ENCODE data around the gene SRSF6.
A peak's percentile ranks its signal among the peaks of the same experiment; 100 is the strongest.
"Not testable (repeated sequence)": the region's sequence is repeated elsewhere in the genome, so short reads cannot be mapped to it uniquely, and the experiment has no call there.

The SRSF6 gene

DNA sequence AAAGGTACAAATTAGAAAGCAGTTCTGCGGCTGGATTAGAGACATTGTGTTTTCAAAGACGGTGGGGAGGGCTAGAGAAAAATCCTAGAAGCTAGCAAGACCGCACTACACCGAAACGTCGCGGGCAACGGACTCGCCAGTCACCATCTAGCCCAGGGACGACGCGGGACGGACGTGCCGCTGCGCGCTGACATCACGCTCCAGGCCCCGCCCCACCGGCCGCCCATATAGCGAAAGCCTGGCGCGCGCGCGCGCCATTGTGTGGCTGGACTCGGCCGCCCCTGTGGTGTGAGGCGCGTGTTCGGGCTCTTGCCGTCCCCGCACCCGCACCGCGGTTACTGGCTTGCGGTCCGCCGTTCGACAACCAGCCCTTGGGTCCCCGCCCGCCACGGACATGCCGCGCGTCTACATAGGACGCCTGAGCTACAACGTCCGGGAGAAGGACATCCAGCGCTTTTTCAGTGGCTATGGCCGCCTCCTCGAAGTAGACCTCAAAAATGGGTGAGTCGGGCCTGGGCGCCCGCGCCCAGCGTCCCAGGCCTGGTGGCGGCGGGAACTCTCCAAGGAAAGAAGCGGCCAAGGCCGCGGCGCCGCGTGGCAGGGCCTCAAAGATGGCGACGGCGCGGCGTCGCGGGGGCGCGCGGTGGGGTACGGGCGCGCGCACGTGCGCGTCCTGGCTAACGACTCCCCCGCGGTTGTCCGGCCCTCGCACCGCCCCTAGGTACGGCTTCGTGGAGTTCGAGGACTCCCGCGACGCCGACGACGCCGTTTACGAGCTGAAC is at the start of gene SRSF6:
Gene SRSF6 (plus strand): TSS at position 257 of the 782 bp plus-strand sequence. CDS start 138 bp downstream, at position 395.
- Histone ChIP-seq H3K27me3 (no peaks in the 10 kb centered on the region), H3K27ac (peak within 1 kb of the TSS; percentile 100), H3K9ac (peak within 1 kb of the TSS; percentile 100), H4K20me1 (peaks cover 40 to 49% (median 45%) of the 10 kb centered on the region in 11 experiments), H3K4me1 (peaks cover 22 to 44% (median 28%) of the 10 kb centered on the region in 10 experiments), H3K36me3 (peaks cover 40 to 41% (median 40%) of the 10 kb centered on the region in 11 experiments), H3K9me3 (replicated peaks in 1 of 11) (peaks cover 0 to 7% (median 0%) of the 10 kb centered on the region in 11 experiments; a peak in 3 of 22 replicates), H3K4me3 (peak within 1 kb of the TSS; percentile 79 to 96 (median 95)), H3K4me2 (peak within 1 kb of the TSS; percentile 85 to 99 (median 96))
- no peak for TF ChIP-seq Cebpa-rat (IDR thresholded peaks at IDR 0.05)

DNA sequence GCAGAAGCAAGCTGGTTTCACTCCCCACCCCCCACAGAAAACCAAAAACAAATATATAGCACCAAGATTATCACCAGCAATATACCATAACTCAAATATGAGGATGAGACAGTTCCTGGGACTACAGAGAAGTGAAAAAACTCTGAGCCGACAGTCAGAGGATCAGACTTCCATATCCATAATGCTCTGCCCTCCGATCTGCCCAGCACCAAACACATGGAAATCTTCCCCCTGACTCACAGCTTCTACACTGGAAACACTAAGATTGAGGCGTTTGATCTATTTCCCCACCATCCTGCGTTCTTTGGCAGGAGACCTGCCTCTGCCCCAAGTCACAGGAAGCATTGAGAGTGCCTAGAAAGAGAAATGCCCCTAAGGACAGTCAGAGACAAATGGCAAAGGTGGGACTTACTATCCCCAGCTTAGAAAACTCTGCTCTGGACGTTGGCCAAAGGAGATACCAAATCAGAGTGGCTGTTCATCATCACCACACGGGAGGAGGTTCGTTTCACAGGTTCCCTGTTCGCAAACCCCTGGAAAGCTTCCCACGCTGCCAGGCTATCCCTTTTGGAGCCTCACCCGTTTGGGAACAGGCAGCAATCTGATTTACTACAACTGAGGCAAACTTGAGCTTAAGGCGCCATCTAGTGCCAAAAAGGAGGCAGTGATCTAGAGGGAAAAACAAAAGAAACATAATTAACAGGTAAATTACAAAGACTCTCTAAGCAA is 48.7 kb upstream of the SRSF6 start:
- no peak overlapping the region for H3K4me3 ChIP-seq
- no peak for TF ChIP-seq Cebpa-rat (IDR thresholded peaks at IDR 0.05)
- H3K4me1 ChIP-seq, result peaks cover 0 to 20% (median 0%) of the 10 kb centered on the region in 10 experiments; a peak in 6 of 20 replicates
- no peak overlapping the region for H3K4me2 ChIP-seq
- no peaks in the 10 kb centered on the region for H4K20me1 ChIP-seq
- H3K9ac ChIP-seq, result no peak overlapping the region
- H3K36me3 ChIP-seq, result no peaks in the 10 kb centered on the region
- no peaks in the 10 kb centered on the region for H3K27me3 ChIP-seq
- peaks cover 20 to 33% (median 28%) of the 10 kb centered on the region in 11 experiments for H3K9me3 ChIP-seq (replicated peaks in 1 of 11)
- no peak overlapping the region for H3K27ac ChIP-seq

- Histone ChIP-seq H3K4me1 (peaks cover 0 to 20% (median 0%) of the 10 kb centered on the region in 10 experiments; a peak in 6 of 20 replicates), H3K4me3 (no peak overlapping the region), H3K36me3 (no peaks in the 10 kb centered on the region)
Observed at GRCh38 chr20:43409577-43409913, 48.2 kb upstream of the SRSF6 start.

GRCh38 chr20:43415661-43416430 is 41.9 kb upstream of the SRSF6 start:
- Histone ChIP-seq H3K27ac (no peak overlapping the region), H3K9me3 (replicated peaks in 1 of 11) (peaks cover 34 to 45% (median 39%) of the 10 kb centered on the region in 11 experiments), H3K4me2 (no peak overlapping the region), H3K4me1 (peaks cover 0 to 14% (median 0%) of the 10 kb centered on the region in 10 experiments; a peak in 6 of 20 replicates), H4K20me1 (no peaks in the 10 kb centered on the region), H3K9ac (no peak overlapping the region), H3K36me3 (no peaks in the 10 kb centered on the region), H3K4me3 (no peak overlapping the region), H3K27me3 (no peaks in the 10 kb centered on the region)
- TF ChIP-seq Cebpa-rat (IDR thresholded peaks at IDR 0.05), result no peak

More at GRCh38 chr20:43409577-43409913, 48.2 kb upstream of the SRSF6 start:
- H3K27ac ChIP-seq, result no peak overlapping the region
- TF ChIP-seq Cebpa-rat (IDR thresholded peaks at IDR 0.05), result no peak
- peaks cover 20 to 33% (median 28%) of the 10 kb centered on the region in 11 experiments for H3K9me3 ChIP-seq (replicated peaks in 1 of 11)
- no peaks in the 10 kb centered on the region for H3K27me3 ChIP-seq
- no peaks in the 10 kb centered on the region for H4K20me1 ChIP-seq
- H3K9ac ChIP-seq, result no peak overlapping the region
- no peak overlapping the region for H3K4me2 ChIP-seq

DNA sequence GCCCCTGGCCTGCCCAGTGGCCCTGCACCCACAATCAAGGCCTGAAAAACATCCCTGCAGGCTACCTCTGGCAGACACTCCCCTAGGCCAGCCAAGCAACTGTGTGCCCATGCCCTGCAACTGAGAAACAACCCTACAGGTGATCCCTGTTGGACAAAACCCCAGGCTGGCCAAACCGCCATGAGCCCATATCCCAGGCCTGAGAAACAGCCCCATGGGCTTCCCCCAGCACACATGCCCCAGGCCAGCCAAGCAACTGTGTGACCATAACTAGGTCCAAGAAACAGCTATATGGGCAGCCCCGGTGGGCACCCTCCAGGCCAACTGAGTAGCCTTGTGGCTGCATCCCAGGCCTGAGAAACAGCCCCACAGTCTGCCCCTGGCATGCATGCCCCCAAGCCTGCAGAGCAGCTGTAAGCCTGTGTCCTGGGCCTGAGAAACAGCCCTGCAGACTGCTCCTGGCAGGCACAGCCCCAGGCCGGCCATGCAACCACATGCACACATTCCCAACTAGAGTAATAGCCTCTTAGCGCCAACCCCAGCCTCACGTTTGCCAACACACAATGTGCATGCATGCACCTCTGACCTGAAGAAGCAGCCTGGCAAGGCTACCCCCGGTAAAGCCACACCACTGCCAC is 41.0 kb upstream of the SRSF6 start:
- no peak overlapping the region for H3K4me2 ChIP-seq
- no peak for TF ChIP-seq Cebpa-rat (IDR thresholded peaks at IDR 0.05)
- H3K27ac ChIP-seq, result no peak overlapping the region
- peaks cover 40 to 52% (median 46%) of the 10 kb centered on the region in 11 experiments for H3K9me3 ChIP-seq (replicated peaks in 1 of 11)
- H3K9ac ChIP-seq, result no peak overlapping the region
- no peaks in the 10 kb centered on the region for H3K36me3 ChIP-seq
- no peak overlapping the region for H3K4me3 ChIP-seq
- H3K27me3 ChIP-seq, result no peaks in the 10 kb centered on the region
- H3K4me1 ChIP-seq, result peaks cover 0 to 14% (median 0%) of the 10 kb centered on the region in 10 experiments; a peak in 6 of 20 replicates
- H4K20me1 ChIP-seq, result no peaks in the 10 kb centered on the region

DNA sequence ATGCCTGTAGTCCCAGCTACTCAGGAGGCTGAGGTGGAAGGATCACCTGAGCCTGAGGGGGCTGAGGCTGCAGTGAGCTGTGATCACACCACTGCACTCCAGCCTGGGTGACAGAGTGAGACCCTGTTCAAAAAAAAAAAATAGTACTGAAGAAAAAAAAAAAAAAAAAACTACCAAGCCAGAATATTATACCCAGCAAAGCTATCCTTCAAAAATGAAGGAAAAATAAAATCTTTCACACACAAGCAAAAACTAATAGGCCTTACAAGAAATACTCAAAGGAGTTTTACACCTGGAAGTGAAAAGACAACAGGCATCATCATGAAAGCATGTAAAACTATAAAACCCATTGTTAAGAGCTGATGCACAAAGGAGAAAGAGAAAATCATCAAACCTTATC is 37.5 kb upstream of the SRSF6 start:
- Histone ChIP-seq H3K36me3 (no peaks in the 10 kb centered on the region), H4K20me1 (no peaks in the 10 kb centered on the region), H3K27me3 (no peaks in the 10 kb centered on the region), H3K4me2 (no peak overlapping the region), H3K4me1 (peaks cover 0 to 6% (median 0%) of the 10 kb centered on the region in 10 experiments; a peak in 3 of 20 replicates), H3K9ac (no peak overlapping the region), H3K27ac (no peak overlapping the region), H3K4me3 (peak overlapping the region in 1 of 10 experiments; percentile 19; a peak in 1 of 20 replicates), H3K9me3 (replicated peaks in 1 of 11) (peaks cover 40 to 54% (median 48%) of the 10 kb centered on the region in 11 experiments)
- TF ChIP-seq Cebpa-rat (IDR thresholded peaks at IDR 0.05), result no peak

GRCh38 chr20:43420913-43421312 is 36.8 kb upstream of the SRSF6 start:
- H3K9me3 ChIP-seq (replicated peaks in 1 of 11), result peaks cover 40 to 54% (median 48%) of the 10 kb centered on the region in 11 experiments
- not testable (repeated sequence) for H3K36me3 ChIP-seq, H3K4me3 ChIP-seq, H3K27ac ChIP-seq, H3K9ac ChIP-seq, H3K4me2 ChIP-seq, H3K27me3 ChIP-seq, H4K20me1 ChIP-seq, H3K4me1 ChIP-seq

DNA sequence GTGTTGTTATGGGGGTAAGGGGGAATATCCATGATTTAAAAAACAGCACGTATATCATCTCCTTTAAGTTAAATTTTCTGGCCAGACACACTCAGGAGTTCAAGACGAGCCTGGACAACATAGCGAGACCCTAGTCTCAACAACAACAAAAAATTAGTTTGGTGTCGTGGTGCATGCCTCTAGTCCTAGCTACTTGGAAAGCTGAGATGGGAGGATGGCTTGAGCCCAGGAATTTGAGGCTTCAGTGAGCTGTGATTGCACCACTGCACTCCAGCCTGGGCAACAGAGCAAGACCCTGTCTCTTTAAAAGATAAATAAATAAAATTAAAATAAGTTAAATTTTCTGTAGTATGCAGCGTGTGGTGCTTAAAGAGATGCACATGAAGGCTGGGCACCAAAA is 31.5 kb upstream of the SRSF6 start:
- no peak for TF ChIP-seq Cebpa-rat (IDR thresholded peaks at IDR 0.05)
- H3K36me3 ChIP-seq, result no peaks in the 10 kb centered on the region
- H3K27ac ChIP-seq, result no peak overlapping the region
- peaks cover 3 to 11% (median 5%) of the 10 kb centered on the region in 11 experiments for H3K9me3 ChIP-seq (replicated peaks in 1 of 11)
- H3K4me1 ChIP-seq, result peaks cover 0 to 6% (median 0%) of the 10 kb centered on the region in 10 experiments; a peak in 3 of 20 replicates
- no peak overlapping the region for H3K9ac ChIP-seq
- no peak overlapping the region for H3K4me3 ChIP-seq
- H3K27me3 ChIP-seq, result no peaks in the 10 kb centered on the region
- no peak overlapping the region for H3K4me2 ChIP-seq
- H4K20me1 ChIP-seq, result no peaks in the 10 kb centered on the region

Measured in BLaER1 treated with 17β-estradiol and CSF1 and Interleukin-3, amounts not matched to agents 10 nM and 100 nM (cell line).